Chondrocyte (in vitro differentiated cells): ENCODE data around the gene INSL4. TPM values are rescaled to one million over a fixed set of nuclear protein-coding genes. Genes with fewer than 3 reads are reported as not detected.

ENCODE experiments used
- DNase-seq: peaks from one replicate; pipeline ENCODE4 v3.0.0; 2021; ENCODE audit warnings: mixed read lengths, low spot score
- H3K27ac Mint-ChIP-seq: one replicate; pipeline ENCODE4 v1.8.0; 2021; ENCODE audit warnings: mild to moderate bottlenecking, moderate library complexity, mixed read lengths; ENCODE audit not compliant: unreplicated experiment
- H3K27me3 Mint-ChIP-seq: 2 replicates; pipeline ENCODE4 v1.8.0; 2021; ENCODE audit warnings: low read depth, mixed read lengths
- H3K36me3 Mint-ChIP-seq: 2 replicates; pipeline ENCODE4 v1.8.0; 2021; ENCODE audit warnings: low read depth, mixed read lengths
- H3K4me1 Mint-ChIP-seq: 2 replicates; pipeline ENCODE4 v1.8.0; 2021; ENCODE audit warnings: low read depth, mild to moderate bottlenecking, mixed read lengths
- H3K4me3 Mint-ChIP-seq: one replicate; pipeline ENCODE4 v1.8.0; 2021; ENCODE audit warnings: mild to moderate bottlenecking, moderate library complexity, mixed read lengths; ENCODE audit not compliant: unreplicated experiment
- H3K9me3 Mint-ChIP-seq: 2 replicates; pipeline ENCODE4 v1.8.0; 2021; ENCODE audit warnings: low read depth, mixed read lengths
- CTCF ChIP-seq: fragments of 200-600 bp; sonication (generic); IDR thresholded peaks from 2 replicates; pipeline ENCODE4 v1.5.0; 2021; ENCODE audit warnings: antibody characterized with exemption, mild to moderate bottlenecking, moderate library complexity
- long read RNA-seq: library from polyadenylated mRNA; stranded (forward); transcript quantifications from one replicate; pipeline ENCODE4 v2.0.0, GENCODE V29; 2021
- total RNA-seq: library from RNA; stranded (reverse); gene quantifications from 3 replicates; pipeline ENCODE4 v1.2.1, GENCODE V29; 2021

Gene INSL4
- total RNA-seq, result not detected in 3 replicates
- long read RNA-seq, result 0 reads

- Mint-ChIP-seq H3K9me3 (peaks cover 3% of the 10 kb centered on the region), H3K27me3 (peaks cover 31% of the 10 kb centered on the region), H3K4me3 (no peak within 1 kb of the TSS)
Measured at GRCh38 chr9:5231212-5231611, at the start of gene INSL4. Gene INSL4 (plus strand): TSS chr9:5231419. CDS start chr9:5231524, 105 bp downstream.

GRCh38 chr9:5184776-5185175 is 46.4 kb upstream of the INSL4 start:
- Mint-ChIP-seq H3K9me3 (peaks cover 8% of the 10 kb centered on the region), H3K4me3 (no peak overlapping the region), H3K27me3 (peaks cover 6% of the 10 kb centered on the region)

More at GRCh38 chr9:5231212-5231611, at the start of gene INSL4:
- Mint-ChIP-seq H3K27ac (no peak within 1 kb of the TSS), H3K36me3 (no peaks in the 10 kb centered on the region), H3K4me1 (no peaks in the 10 kb centered on the region)
- no peak for TF ChIP-seq CTCF
- no peak for DNase-seq

GRCh38 chr9:5185220-5185840 is 45.9 kb upstream of the INSL4 start, which contains the start of gene INSL6:
Gene INSL6 (minus strand): TSS chr9:5185639. CDS start chr9:5185602, 37 bp downstream.
- peaks cover 7% of the 10 kb centered on the region for H3K4me1 Mint-ChIP-seq

More at GRCh38 chr9:5184776-5185175, 46.4 kb upstream of the INSL4 start:
- DNase-seq, result no peak
- Mint-ChIP-seq H3K27ac (no peak overlapping the region), H3K36me3 (peaks cover 4% of the 10 kb centered on the region), H3K4me1 (peaks cover 7% of the 10 kb centered on the region)
- no peak for TF ChIP-seq CTCF

GRCh38 chr9:5186416-5187169 is 44.6 kb upstream of the INSL4 start:
- H3K4me1 Mint-ChIP-seq, result peaks cover 7% of the 10 kb centered on the region
- peak; percentile 90 for TF ChIP-seq CTCF
- no peak overlapping the region for H3K4me3 Mint-ChIP-seq
- H3K27ac Mint-ChIP-seq, result no peak overlapping the region
- no peaks in the 10 kb centered on the region for H3K36me3 Mint-ChIP-seq
- no peaks in the 10 kb centered on the region for H3K9me3 Mint-ChIP-seq
- peaks cover 6% of the 10 kb centered on the region for H3K27me3 Mint-ChIP-seq
- no peak for DNase-seq

More at GRCh38 chr9:5185220-5185840, 45.9 kb upstream of the INSL4 start, which contains the start of gene INSL6:
- no peak for DNase-seq
- Mint-ChIP-seq H3K27me3 (peaks cover 6% of the 10 kb centered on the region), H3K36me3 (peaks cover 1% of the 10 kb centered on the region), H3K27ac (no peak within 1 kb of the TSS), H3K4me3 (no peak within 1 kb of the TSS), H3K9me3 (peaks cover 4% of the 10 kb centered on the region)
- TF ChIP-seq CTCF, result no peak

DNA sequence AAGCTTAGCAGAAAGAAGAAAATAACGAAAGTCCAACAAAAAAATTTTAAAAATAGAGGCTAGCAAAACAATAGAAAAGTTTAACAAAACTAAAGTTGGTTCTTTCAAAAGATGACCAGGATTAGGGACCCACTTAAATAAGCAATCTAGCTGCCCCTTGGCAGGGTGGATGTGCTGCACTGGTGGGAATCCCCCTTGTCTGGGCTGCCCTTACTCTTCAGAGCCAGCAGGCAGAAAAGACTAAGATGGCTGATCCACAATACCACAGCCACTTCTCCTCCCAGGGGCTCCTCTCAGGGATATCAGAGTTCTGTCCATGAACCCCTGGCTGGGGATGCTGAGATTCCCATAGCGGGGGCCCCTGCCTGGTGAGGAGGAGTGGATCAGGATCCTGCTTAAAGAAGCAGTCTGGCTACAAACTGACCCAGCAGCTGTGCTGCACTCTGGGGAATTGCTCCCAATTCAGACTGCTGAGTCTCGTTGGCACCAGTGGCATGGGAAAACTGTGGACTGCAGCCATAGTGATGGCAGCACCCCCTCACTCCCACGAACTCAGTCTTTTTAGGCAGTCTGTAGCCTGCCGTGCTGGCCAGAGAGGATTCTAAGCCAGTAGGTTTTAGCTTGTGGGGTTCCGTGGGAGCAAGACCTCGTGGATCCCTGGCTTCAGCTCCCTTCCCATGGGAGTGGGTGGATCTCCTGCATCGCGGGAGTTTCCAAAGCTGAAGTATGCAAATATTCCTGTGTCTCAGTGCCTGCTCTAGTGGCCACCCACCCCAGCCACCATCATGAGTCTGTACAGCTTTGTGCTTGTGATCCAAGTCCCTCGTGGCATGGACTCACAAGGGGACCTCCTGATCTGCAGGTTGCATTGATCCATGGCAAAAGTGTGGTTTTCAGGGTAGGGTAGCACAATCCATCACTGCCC is 42.9 kb upstream of the INSL4 start:
- no peak overlapping the region for H3K27ac Mint-ChIP-seq
- H3K9me3 Mint-ChIP-seq, result no peaks in the 10 kb centered on the region
- H3K36me3 Mint-ChIP-seq, result no peaks in the 10 kb centered on the region
- H3K27me3 Mint-ChIP-seq, result peaks cover 6% of the 10 kb centered on the region
- TF ChIP-seq CTCF, result no peak
- no peak for DNase-seq
- no peak overlapping the region for H3K4me3 Mint-ChIP-seq
- peaks cover 4% of the 10 kb centered on the region for H3K4me1 Mint-ChIP-seq
